ENCODE data around the gene SAP30BP. TPM values are rescaled to one million over a fixed set of nuclear protein-coding genes. Genes with fewer than 3 reads are reported as not detected.

Gene SAP30BP
- total RNA-seq, 1 donor from 2014 or later = 101 TPM

DNA sequence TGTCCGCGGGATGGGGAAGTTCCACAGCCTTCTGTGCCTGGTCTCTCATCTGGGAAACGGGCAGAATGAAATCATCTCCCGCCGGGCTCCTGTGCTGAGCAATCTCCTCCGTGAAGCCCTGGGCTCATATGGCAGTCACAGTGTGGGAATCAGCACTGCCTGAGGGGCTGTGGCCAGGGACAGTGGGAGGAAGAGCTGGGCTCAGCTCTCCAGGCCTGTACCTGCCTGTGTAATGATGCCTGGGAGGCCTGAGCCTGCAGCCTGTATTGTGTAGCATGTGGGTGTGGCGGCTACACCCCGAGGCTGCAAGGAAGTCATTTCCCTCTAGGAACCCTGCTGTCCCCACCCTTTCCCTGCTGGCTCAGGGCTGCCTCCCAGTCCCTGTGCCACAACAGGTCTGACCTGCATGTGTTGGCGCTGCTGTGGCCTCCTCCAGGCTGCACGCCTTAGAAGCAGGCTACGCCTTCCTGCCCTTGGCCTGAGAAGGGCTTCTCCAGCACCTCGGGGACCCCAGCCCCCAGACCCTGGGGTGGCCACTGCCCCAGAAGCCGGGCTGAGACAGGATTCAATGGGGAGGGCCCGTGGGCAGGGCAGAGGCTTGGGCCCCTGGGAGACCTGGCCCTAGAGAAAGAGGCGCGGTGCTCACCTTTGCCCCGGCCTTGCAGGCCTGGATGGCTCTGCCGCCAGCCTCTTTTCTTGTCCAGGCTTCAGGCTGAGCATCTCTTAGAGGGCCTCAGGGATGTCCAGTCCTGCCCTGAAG lies 56.2 kb downstream of the SAP30BP start:
- no peaks in the 10 kb centered on the region for H3K36me3 Mint-ChIP-seq (ENCODE audit: low read depth)
- H3K27me3 Mint-ChIP-seq (ENCODE audit: low read depth) = peaks cover 19% of the 10 kb centered on the region
- no peak overlapping the region for H3K4me3 Mint-ChIP-seq (ENCODE audit: low read depth)
- no peaks in the 10 kb centered on the region for H3K9me3 Mint-ChIP-seq
- intact Hi-C loops (cut with micrococcal nuclease) = no loop called here
- no peak overlapping the region for H3K27ac Mint-ChIP-seq
- DNase-seq (ENCODE audit: low spot score) = no peak
- peaks cover 2% of the 10 kb centered on the region for H3K4me1 Mint-ChIP-seq (ENCODE audit: low read depth)

GRCh38 chr17:75724016-75725003 lies 57.2 kb downstream of the SAP30BP start:
- H3K36me3 Mint-ChIP-seq (ENCODE audit: low read depth) = no peaks in the 10 kb centered on the region
- no peaks in the 10 kb centered on the region for H3K9me3 Mint-ChIP-seq
- H3K27me3 Mint-ChIP-seq (ENCODE audit: low read depth) = peaks cover 19% of the 10 kb centered on the region
- H3K27ac Mint-ChIP-seq = no peak overlapping the region
- no peak overlapping the region for H3K4me3 Mint-ChIP-seq (ENCODE audit: low read depth)
- intact Hi-C loops (cut with micrococcal nuclease) = no loop called here
- DNase-seq (ENCODE audit: low spot score) = no peak
- peaks cover 2% of the 10 kb centered on the region for H3K4me1 Mint-ChIP-seq (ENCODE audit: low read depth)

- intact Hi-C loops (cut with micrococcal nuclease) = no loop called here
- DNase-seq (ENCODE audit: low spot score) = no peak
- H3K4me3 Mint-ChIP-seq (ENCODE audit: low read depth) = no peak overlapping the region
- peaks cover 2% of the 10 kb centered on the region for H3K4me1 Mint-ChIP-seq (ENCODE audit: low read depth)
- H3K9me3 Mint-ChIP-seq = no peaks in the 10 kb centered on the region
- peaks cover 11% of the 10 kb centered on the region for H3K27me3 Mint-ChIP-seq (ENCODE audit: low read depth)
- H3K27ac Mint-ChIP-seq = no peak overlapping the region
- no peaks in the 10 kb centered on the region for H3K36me3 Mint-ChIP-seq (ENCODE audit: low read depth)
Measured at GRCh38 chr17:75725504-75725903, 58.4 kb downstream of the SAP30BP start.

DNA sequence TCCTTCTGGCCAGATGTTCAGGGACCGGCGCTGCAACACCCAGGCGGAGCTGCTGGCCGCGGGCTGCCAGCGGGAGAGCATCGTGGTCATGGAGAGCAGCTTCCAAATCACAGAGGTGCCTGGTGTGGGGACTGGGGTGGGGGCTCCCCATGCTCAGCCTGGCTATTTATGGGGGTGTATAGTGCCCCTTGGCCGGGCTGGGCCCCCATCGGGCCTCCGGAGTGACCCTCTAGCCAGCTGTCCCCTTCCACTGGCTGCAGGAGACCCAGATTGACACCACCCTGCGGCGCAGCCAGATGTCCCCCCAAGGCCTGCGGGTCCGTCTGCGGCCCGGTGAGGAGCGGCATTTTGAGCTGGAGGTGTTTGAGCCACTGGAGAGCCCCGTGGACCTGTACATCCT lies 60.3 kb downstream of the SAP30BP start:
- H3K36me3 Mint-ChIP-seq (ENCODE audit: low read depth) = no peaks in the 10 kb centered on the region
- no peaks in the 10 kb centered on the region for H3K9me3 Mint-ChIP-seq
- no peak for DNase-seq (ENCODE audit: low spot score)
- intact Hi-C loops (cut with micrococcal nuclease) = no loop called here
- no peak overlapping the region for H3K4me3 Mint-ChIP-seq (ENCODE audit: low read depth)
- H3K27me3 Mint-ChIP-seq (ENCODE audit: low read depth) = peaks cover under 1% of the 10 kb centered on the region
- H3K27ac Mint-ChIP-seq = no peak overlapping the region
- H3K4me1 Mint-ChIP-seq (ENCODE audit: low read depth) = no peaks in the 10 kb centered on the region

DNA sequence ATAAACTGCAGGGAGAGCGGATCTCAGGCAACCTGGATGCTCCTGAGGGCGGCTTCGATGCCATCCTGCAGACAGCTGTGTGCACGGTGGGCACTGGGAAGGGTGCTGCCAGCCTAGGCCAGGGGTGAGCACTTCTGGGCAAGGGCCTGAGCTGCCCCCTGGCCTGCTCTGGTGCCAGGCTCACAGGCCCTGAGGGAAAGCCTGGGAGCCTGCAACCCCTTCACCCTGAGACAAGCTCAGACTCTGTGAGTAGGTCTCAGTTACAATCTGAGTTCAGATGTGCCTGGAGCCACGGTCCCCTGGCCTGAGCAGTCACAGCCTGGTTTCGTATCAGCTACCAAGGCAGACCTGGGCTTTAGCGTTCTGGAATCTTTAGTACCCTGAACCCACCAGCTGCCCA lies 62.2 kb downstream of the SAP30BP start:
- Mint-ChIP-seq H3K27me3 (ENCODE audit: low read depth) (no peaks in the 10 kb centered on the region), H3K27ac (no peak overlapping the region), H3K4me3 (ENCODE audit: low read depth) (no peak overlapping the region), H3K9me3 (no peaks in the 10 kb centered on the region), H3K4me1 (ENCODE audit: low read depth) (no peaks in the 10 kb centered on the region), H3K36me3 (ENCODE audit: low read depth) (no peaks in the 10 kb centered on the region)
- intact Hi-C loops (cut with micrococcal nuclease) = no loop called here
- no peak for DNase-seq (ENCODE audit: low spot score)

DNA sequence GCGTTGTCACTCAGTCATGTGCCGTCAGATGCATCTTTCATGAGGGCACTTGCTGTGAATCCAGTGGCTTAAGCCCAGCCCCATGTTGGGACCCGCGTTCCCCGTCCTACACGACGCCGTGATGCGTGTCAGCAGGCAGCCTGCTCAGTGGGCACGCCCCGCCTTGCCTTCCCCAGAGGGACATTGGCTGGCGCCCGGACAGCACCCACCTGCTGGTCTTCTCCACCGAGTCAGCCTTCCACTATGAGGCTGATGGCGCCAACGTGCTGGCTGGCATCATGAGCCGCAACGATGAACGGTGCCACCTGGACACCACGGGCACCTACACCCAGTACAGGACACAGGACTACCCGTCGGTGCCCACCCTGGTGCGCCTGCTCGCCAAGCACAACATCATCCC lies 62.9 kb downstream of the SAP30BP start:
- DNase-seq (ENCODE audit: low spot score) = no peak
- Mint-ChIP-seq H3K4me3 (ENCODE audit: low read depth) (no peak overlapping the region), H3K27ac (no peak overlapping the region), H3K27me3 (ENCODE audit: low read depth) (no peaks in the 10 kb centered on the region), H3K4me1 (ENCODE audit: low read depth) (peaks cover 1% of the 10 kb centered on the region), H3K9me3 (no peaks in the 10 kb centered on the region), H3K36me3 (ENCODE audit: low read depth) (no peaks in the 10 kb centered on the region)
- intact Hi-C loops (cut with micrococcal nuclease) = no loop called here

DNA sequence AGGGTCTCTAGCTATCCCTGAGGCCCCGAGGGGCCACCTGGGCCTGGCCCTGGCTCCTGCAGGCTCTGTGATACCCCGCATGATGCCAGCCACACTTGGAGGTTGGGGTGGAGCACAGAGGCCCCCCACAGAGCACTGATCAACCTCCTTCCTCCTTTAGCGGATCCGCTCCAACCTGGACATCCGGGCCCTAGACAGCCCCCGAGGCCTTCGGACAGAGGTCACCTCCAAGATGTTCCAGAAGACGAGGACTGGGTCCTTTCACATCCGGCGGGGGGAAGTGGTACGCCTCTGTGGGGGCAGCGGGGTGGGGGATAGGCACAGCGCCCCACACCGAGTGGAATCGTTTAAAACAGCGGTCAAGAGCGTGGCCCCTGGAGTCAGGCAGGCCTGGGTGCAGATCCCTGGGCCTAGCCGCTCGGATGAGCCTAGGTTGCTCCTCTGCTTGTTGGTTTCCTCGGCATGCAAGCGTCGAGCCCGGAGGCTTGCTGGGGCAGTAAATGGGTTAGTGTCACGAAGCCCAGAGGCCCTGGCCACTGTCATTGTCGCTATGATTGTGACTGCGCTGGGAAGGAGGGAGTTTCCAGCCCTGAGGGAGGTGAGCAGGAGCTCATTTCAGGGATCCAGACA lies 64.1 kb downstream of the SAP30BP start:
- no peak overlapping the region for H3K4me3 Mint-ChIP-seq (ENCODE audit: low read depth)
- no peaks in the 10 kb centered on the region for H3K36me3 Mint-ChIP-seq (ENCODE audit: low read depth)
- H3K4me1 Mint-ChIP-seq (ENCODE audit: low read depth) = peaks cover 1% of the 10 kb centered on the region

DNA sequence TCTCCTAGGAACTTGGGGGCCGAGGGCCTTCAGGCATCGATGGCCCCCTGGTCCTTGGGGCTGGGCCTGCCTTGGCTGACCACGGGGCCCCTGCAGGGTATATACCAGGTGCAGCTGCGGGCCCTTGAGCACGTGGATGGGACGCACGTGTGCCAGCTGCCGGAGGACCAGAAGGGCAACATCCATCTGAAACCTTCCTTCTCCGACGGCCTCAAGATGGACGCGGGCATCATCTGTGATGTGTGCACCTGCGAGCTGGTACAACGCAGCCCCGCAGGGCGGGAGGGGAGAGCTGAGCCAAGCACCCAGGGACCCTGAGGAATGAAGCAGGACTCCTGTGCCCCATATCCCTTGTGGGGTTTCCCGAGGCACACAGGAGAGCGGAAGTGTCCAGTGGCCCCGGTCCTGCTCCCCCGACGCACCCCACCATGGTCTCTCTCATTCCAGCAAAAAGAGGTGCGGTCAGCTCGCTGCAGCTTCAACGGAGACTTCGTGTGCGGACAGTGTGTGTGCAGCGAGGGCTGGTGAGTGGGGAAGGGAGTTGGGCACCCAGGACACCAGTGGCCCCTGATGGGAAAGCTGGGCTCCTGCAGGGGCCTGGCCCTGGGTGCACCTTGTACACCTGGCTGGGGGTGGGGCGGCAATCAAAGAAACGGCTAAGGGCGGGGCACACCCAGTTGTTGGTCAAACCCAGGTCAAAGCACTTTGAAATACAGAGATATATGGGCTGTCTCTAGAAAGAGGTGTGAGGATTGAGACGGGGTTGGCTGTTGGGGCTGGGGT lies 64.8 kb downstream of the SAP30BP start:
- no peaks in the 10 kb centered on the region for H3K9me3 Mint-ChIP-seq
- peaks cover 1% of the 10 kb centered on the region for H3K4me1 Mint-ChIP-seq (ENCODE audit: low read depth)
- no peak overlapping the region for H3K4me3 Mint-ChIP-seq (ENCODE audit: low read depth)
- intact Hi-C loops (cut with micrococcal nuclease) = no loop called here
- no peak overlapping the region for H3K27ac Mint-ChIP-seq
- no peak for DNase-seq (ENCODE audit: low spot score)
- no peaks in the 10 kb centered on the region for H3K36me3 Mint-ChIP-seq (ENCODE audit: low read depth)
- H3K27me3 Mint-ChIP-seq (ENCODE audit: low read depth) = no peaks in the 10 kb centered on the region

More for the DNA sequence above, 64.1 kb downstream of the SAP30BP start:
- intact Hi-C loops (cut with micrococcal nuclease) = no loop called here
- no peak overlapping the region for H3K27ac Mint-ChIP-seq
- H3K27me3 Mint-ChIP-seq (ENCODE audit: low read depth) = no peaks in the 10 kb centered on the region
- no peaks in the 10 kb centered on the region for H3K9me3 Mint-ChIP-seq
- DNase-seq (ENCODE audit: low spot score) = no peak

DNA sequence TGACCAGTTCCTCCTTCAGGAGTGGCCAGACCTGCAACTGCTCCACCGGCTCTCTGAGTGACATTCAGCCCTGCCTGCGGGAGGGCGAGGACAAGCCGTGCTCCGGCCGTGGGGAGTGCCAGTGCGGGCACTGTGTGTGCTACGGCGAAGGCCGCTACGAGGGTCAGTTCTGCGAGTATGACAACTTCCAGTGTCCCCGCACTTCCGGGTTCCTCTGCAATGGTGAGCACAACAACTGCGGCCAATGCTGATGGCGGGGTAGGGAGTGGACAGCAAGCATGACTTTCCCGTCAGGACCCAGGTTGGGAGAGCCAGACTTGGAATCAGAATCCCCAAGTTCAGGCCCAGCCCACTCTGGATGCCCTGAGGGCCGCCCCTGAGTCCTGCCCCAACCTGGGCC lies 66.3 kb downstream of the SAP30BP start:
- no peak for DNase-seq (ENCODE audit: low spot score)
- H3K27ac Mint-ChIP-seq = no peak overlapping the region
- H3K4me1 Mint-ChIP-seq (ENCODE audit: low read depth) = peaks cover 7% of the 10 kb centered on the region
- intact Hi-C loops (cut with micrococcal nuclease) = no loop called here
- no peaks in the 10 kb centered on the region for H3K36me3 Mint-ChIP-seq (ENCODE audit: low read depth)
- H3K4me3 Mint-ChIP-seq (ENCODE audit: low read depth) = no peak overlapping the region
- H3K9me3 Mint-ChIP-seq = no peaks in the 10 kb centered on the region
- no peaks in the 10 kb centered on the region for H3K27me3 Mint-ChIP-seq (ENCODE audit: low read depth)

DNA sequence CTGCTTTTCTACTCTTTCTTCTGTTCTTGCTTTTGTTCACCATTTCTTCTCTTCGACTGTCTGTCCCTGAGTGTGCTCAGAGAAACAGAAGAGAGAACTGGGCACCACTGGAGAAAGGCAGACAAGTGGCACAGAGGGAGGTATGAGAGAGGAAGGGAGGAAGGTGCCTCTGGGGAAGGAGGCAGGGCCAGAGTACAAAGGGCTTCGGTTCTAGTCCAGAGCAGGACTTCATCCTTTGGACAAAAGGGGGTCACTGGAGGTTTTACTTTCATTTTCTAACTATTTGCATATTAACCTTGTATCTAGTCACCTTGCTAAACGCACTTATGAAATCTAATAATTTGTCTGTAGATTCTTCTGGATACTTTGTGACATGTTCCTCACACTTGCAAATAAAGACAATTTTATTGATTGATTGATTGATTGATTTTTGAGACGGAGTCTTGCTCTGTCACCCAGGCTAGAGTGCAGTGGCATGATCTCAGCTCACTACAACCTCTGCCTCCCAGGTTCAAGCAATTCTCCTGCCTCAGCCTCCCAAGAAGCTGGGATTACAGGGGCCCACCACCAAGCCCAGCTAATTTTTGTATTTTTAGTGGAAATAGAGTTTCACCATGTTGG lies 67.6 kb downstream of the SAP30BP start:
- H3K36me3 Mint-ChIP-seq (ENCODE audit: low read depth) = no peaks in the 10 kb centered on the region
- intact Hi-C loops (cut with micrococcal nuclease) = no loop called here
- H3K27ac Mint-ChIP-seq = no peak overlapping the region
- no peak overlapping the region for H3K4me3 Mint-ChIP-seq (ENCODE audit: low read depth)
- peaks cover 7% of the 10 kb centered on the region for H3K4me1 Mint-ChIP-seq (ENCODE audit: low read depth)
- no peak for DNase-seq (ENCODE audit: low spot score)
- H3K9me3 Mint-ChIP-seq = no peaks in the 10 kb centered on the region
- H3K27me3 Mint-ChIP-seq (ENCODE audit: low read depth) = no peaks in the 10 kb centered on the region

- Mint-ChIP-seq H3K27ac (no peak overlapping the region), H3K27me3 (ENCODE audit: low read depth) (no peaks in the 10 kb centered on the region), H3K4me3 (ENCODE audit: low read depth) (no peak overlapping the region), H3K36me3 (ENCODE audit: low read depth) (no peaks in the 10 kb centered on the region), H3K9me3 (no peaks in the 10 kb centered on the region), H3K4me1 (ENCODE audit: low read depth) (peaks cover 7% of the 10 kb centered on the region)
- intact Hi-C loops (cut with micrococcal nuclease) = no loop called here
- no peak for DNase-seq (ENCODE audit: low spot score)
Measured at GRCh38 chr17:75736173-75736835, 69.2 kb downstream of the SAP30BP start.
